D721Med (cell line): ENCODE results near the gene ACER1.

Experiments used
- DNase-seq: peaks from one replicate; pipeline ENCODE4 v3.0.0; 2011; ENCODE audit warnings: low spot score; ENCODE audit not compliant: insufficient read length
- FAIRE-seq: peaks from 2 replicates; lab custom pipeline; 2011; peaks lifted over from hg19 to GRCh38; lab: Jason Lieb, UNC
- TF ChIP-seq, protein P1 (sequence below): IDR thresholded peaks from 2 replicates; pipeline ENCODE4 v1.5.1; 2012; ENCODE audit warnings: mild to moderate bottlenecking, control low read depth; ENCODE audit not compliant: insufficient read depth; ENCODE audit errors: missing control alignments

ACER1 gene

DNA sequence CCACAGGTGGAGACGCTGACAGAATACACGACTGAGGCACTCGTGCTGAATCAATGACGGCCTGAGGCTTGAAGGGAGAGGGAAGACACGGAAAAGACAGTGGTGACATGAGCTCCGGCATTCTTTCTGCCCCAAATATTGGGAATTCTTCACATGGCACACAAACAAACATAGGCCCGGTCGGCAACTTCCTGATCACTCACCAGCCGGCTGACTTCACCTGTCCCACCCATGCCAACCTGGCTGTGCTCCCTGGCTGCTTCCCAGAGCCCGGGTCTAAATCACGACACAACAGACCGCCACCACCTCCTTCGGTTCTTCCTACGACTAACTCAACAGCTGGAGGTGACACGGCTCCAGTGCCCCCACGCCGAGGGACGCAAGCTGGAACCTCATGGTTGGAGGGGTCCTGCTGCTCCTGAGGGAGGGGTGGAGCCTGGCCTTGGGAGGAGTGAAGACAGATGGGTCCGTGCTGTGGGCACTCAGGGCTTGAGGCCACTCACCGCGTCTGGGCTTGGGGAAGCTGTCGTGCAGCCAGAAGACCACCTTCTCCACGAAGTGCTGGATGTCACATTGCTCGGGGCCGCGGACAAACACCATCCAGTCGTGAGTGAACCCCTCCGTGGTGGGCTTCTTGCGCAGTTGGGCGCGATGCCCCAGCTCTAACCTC lies 63.2 kb downstream of the ACER1 start:
- FAIRE-seq: no peak
- DNase-seq: no peak
- TF ChIP-seq, protein P1, sequence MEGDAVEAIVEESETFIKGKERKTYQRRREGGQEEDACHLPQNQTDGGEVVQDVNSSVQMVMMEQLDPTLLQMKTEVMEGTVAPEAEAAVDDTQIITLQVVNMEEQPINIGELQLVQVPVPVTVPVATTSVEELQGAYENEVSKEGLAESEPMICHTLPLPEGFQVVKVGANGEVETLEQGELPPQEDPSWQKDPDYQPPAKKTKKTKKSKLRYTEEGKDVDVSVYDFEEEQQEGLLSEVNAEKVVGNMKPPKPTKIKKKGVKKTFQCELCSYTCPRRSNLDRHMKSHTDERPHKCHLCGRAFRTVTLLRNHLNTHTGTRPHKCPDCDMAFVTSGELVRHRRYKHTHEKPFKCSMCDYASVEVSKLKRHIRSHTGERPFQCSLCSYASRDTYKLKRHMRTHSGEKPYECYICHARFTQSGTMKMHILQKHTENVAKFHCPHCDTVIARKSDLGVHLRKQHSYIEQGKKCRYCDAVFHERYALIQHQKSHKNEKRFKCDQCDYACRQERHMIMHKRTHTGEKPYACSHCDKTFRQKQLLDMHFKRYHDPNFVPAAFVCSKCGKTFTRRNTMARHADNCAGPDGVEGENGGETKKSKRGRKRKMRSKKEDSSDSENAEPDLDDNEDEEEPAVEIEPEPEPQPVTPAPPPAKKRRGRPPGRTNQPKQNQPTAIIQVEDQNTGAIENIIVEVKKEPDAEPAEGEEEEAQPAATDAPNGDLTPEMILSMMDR: no peak

DNA sequence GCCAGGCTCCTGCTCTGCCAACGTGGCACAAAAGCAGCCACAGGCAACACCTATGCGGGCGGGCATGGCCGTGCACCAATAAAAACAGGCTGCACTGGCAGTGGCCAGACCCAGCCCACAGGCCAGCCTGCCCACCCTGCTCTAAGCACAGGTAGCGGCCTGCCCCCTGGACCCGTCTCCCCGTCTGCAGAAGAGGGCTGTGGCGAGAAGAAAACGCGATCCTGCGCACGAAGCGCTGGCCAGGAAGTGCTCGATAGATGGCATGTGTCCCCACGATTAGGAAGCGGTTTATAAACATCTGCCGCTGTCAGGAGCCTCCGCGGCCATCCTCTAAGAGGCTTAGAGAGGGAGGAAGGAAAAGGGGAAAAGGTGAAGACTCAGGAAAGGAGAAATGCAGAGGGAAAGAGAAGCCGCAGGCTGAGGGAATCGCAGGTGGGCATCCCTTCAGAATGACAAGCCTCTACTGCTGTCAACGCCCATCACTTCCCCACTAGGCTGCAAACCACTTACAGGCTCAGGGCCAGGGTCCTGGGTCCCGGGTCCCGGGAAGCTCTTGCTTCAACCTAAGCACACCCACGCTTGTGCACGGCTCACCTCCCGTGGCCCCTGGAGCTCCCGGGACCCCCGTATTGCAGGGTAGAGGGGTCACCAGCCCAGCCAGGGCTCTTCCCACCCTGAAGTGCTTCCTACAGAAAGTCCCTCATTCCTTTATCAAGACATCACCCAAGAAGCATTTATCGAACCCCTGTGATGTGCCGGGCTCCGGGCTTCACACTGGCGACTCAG lies 64.1 kb downstream of the ACER1 start:
- TF ChIP-seq, protein P1: peak; percentile 4
- DNase-seq: peak; percentile 91
- peak; percentile 81 for FAIRE-seq

DNA sequence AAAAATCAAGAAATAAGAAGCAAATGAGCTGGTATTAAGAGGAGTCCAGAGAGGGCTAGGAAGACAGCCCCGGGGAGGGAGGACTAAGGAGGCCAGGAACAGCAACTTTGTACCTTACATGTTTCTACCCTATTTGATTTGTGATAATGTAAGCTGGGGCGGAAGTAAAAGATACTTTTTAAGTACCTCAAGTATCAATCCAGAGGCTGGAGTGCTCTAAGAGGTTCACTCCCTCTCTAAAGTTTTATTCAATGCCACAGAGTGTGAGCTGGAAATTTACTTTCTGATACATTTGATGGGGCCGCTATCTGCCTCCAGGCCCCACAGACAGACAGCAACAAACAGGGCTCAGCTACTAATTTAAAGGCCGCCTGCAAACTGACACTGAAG lies 65.0 kb downstream of the ACER1 start:
- DNase-seq: no peak

DNA sequence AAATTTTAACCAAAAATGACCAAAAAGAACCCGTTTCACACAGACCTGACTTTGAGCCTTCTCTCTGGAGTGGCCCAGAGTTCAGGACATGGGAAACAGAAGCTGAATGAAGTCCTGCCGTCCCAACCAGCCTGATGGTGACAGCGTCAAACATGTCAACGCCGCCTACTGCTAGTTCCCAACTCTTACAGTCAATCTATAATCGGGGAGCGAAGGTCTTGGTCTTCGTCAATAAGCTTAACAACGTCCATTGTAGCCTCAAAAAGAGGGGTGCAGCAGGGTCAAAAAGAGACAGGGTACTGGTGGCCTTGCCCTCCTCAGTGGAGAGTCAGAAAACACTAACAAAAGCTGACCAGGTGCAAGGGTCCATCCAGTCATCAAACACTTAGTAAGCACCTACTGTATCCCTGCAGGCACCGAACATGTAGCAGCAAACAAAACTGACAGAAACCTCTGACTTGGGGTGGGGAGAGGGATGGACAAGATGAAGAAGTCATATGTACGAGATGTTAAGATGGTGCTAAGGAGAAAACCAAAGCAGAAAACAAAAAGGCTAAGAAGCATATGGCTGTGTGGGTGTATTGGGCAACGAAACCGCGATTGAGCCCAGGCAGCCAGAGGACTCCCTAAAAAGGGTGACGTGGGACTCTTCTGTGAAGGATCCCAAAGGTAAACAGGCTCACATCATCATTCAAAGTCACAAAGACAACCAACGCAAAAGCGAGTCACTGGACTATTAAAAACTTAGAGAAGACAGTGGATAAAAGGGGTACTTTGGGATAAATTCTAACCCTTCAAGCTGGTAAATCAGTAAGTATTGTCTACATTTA lies 65.6 kb downstream of the ACER1 start:
- TF ChIP-seq, protein P1: no peak
- no peak for DNase-seq
- FAIRE-seq: no peak

More for the DNA sequence above, 65.0 kb downstream of the ACER1 start:
- TF ChIP-seq, protein P1: no peak
- no peak for FAIRE-seq

DNA sequence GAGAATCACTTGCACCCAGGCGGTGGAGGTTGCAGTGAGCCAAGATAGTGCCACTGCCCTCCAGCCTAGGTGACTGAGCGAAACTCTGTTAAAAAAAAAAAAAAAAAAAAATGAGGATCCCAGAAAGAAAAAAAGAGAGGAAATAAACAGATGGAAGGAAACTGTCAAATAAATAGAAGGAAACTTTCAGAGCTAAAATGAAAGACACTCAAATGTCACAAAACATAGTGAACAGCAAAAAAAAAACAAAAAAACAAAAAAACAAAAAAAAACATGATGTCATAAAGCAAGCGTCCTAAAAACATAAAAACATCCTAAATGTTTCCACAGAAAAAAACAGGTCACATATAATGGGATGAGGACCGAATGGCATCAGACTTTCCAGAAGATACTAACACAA lies 68.6 kb downstream of the ACER1 start:
- FAIRE-seq (no peak), DNase-seq (no peak)
- TF ChIP-seq, protein P1: no peak

DNA sequence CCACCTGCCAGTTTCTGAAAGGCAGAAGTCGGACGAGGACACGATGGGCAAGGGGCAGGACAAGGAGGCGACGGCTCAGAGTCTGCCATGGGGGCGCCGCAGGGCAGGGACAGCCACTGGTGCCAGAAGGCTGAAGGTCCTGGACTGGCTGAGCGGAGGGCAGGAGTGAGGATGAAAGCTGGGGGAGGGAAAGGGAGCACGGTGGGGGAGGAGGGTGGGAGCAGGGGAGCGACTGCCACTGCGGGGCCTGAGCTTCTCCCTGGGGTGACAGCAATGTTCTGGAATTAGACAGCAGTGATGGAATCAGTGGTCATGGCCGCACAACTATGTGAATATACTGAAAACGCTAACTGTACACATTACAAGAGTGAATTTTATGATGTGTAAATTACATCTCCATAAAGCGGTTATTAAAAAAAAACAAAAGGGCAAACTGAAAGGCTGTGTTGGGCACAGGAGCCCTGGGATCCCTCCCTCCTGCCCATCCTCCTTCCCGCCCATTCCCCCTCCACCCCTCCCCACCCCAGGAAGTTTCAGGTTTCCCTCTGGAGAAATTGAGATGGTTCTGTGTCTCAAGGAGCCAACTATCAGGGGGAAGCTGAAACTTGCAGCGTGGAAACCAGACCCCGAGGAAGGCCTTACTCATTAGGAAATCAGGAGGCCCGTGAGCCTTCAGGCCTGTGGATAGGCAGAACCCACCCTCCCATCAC lies 69.5 kb downstream of the ACER1 start:
- FAIRE-seq (no peak), DNase-seq (no peak)
- TF ChIP-seq, protein P1: no peak
